K562 (cell line): ENCODE data around the gene CPPED1. TPM values are rescaled to one million over a fixed set of nuclear protein-coding genes. Genes with fewer than 3 reads are reported as not detected.

ENCODE experiments used
- CBFB ChIP-seq: sonication (generic); formaldehyde crosslinking; IDR thresholded peaks from 2 replicates; pipeline ENCODE4 v1.4.0; 2020; ENCODE audit warnings: mild to moderate bottlenecking, missing genetic modification reagents
- EWSR1 ChIP-seq: fragments of 450-650 bp; IDR thresholded peaks from 2 replicates; pipeline ENCODE4 v1.6.1; 2018; ENCODE audit warnings: borderline replicate concordance, mild to moderate bottlenecking, low read depth, moderate library complexity; ENCODE audit not compliant: partially characterized antibody
- GATAD2B ChIP-seq: fragments of 450-650 bp; IDR thresholded peaks from 2 replicates; pipeline ENCODE4 v1.6.1; 2017; ENCODE audit warnings: mild to moderate bottlenecking, borderline replicate concordance
- HDAC3 ChIP-seq: fragments of 450-650 bp; IDR thresholded peaks from 2 replicates; pipeline ENCODE4 v1.6.1; 2018; ENCODE audit warnings: borderline replicate concordance, mild to moderate bottlenecking, moderate library complexity; ENCODE audit not compliant: partially characterized antibody
- LEF1 ChIP-seq: fragments of 450-650 bp; IDR thresholded peaks from 2 replicates; pipeline ENCODE4 v1.6.1; 2016; ENCODE audit warnings: mild to moderate bottlenecking
- OTX1 ChIP-seq: fragments of 450-650 bp; formaldehyde crosslinking; IDR thresholded peaks from 2 replicates; pipeline ENCODE4 v1.4.0; 2022; ENCODE audit warnings: mild to moderate bottlenecking
- RBBP5 ChIP-seq: fragments of 200-600 bp; sonication (generic); IDR thresholded peaks from 2 replicates; pipeline ENCODE4 v1.6.1; 2012; ENCODE audit warnings: borderline replicate concordance, mild to moderate bottlenecking, low read length, control low read depth, inconsistent platforms; ENCODE audit not compliant: insufficient read depth, poor library complexity, severe bottlenecking
- SRSF7 ChIP-seq: fragments of 200-400 bp; formaldehyde crosslinking; optimal IDR thresholded peaks from 2 replicates; pipeline ENCODE3; 2017; ENCODE audit warnings: mild to moderate bottlenecking, low read depth, low read length
- STAG1 ChIP-seq: sonication (generic); formaldehyde crosslinking; IDR thresholded peaks from 2 replicates; pipeline ENCODE4 v1.5.0; 2020; ENCODE audit warnings: missing genetic modification reagents, borderline replicate concordance
- STAT5A ChIP-seq: IDR thresholded peaks from 2 replicates; pipeline ENCODE4 v1.6.1; 2012; ENCODE audit warnings: low read length, inconsistent platforms, borderline replicate concordance
- SUPT5H ChIP-seq: fragments of 450-650 bp; IDR thresholded peaks from 2 replicates; pipeline ENCODE4 v1.6.1; 2016
- ZNF57 ChIP-seq: fragments of 450-650 bp; formaldehyde crosslinking; IDR thresholded peaks from 2 replicates; pipeline ENCODE4 v1.4.0; 2020; ENCODE audit warnings: mild to moderate bottlenecking, moderate library complexity
- ZNF695 ChIP-seq: fragments of 450-650 bp; formaldehyde crosslinking; IDR thresholded peaks from 2 replicates; pipeline ENCODE4 v1.4.0; 2020; ENCODE audit warnings: mild to moderate bottlenecking, moderate library complexity
- polyA plus RNA-seq, 8 experiments: library from polyadenylated mRNA; depleted of rRNA in 4 of 8; stranded (reverse) in 5 of 8; unstranded in 3 of 8; fragments of >200 nt; fragmentation: Nextera tagmentation in 2 of 8; fragmentation: Illumina TruSeq in 1 of 8; extraction: Ambion mirVana in 2 of 8; extraction: Trizol in 1 of 8; gene quantifications; 2 replicates each; pipeline versions ENCODE4 v1.2.1 to v1.2.3, GENCODE V29; 2011 to 2014; ENCODE audit warnings: inconsistent platforms in 1 of 8, missing spikeins in 1 of 8
- total RNA-seq, 7 experiments: library from RNA; depleted of rRNA in 6 of 7; stranded (reverse); fragments of >200 nt in 6 of 7; fragmentation: Illumina TruSeq in 2 of 7; extraction: Trizol in 2 of 7; gene quantifications; 2 replicates each; pipeline versions ENCODE4 v1.2.1 to v1.2.3, GENCODE V29; 2011 to 2021; ENCODE audit warnings: low replicate concordance in 1 of 7
- TF ChIP-seq, protein P1 (sequence below), 3 experiments: fragments of 200-800 bp in 1 of 3; fragments of 250-450 bp in 1 of 3; fragments of 450-650 bp in 1 of 3; sonication (Bioruptor Pico) in 1 of 3; sonication (Bioruptor generic) in 1 of 3; formaldehyde crosslinking in 1 of 3; IDR thresholded peaks; 2 replicates each; pipeline versions ENCODE4 v1.6.1 to v1.8.0; 2016 to 2022; ENCODE audit warnings: mild to moderate bottlenecking in 2 of 3, missing genetic modification characterization in 2 of 3, missing compliant biosample characterization in 1 of 3, moderate library complexity in 1 of 3
- TF ChIP-seq, protein P2 (sequence below): IDR thresholded peaks from 3 replicates; pipeline ENCODE4 v1.6.1; 2011; ENCODE audit warnings: borderline replicate concordance, mild to moderate bottlenecking; ENCODE audit not compliant: insufficient read length, insufficient read depth
- TF ChIP-seq, protein P3 (sequence below), 2 experiments: fragments of 450-650 bp; conservative IDR thresholded peaks; 2 replicates each; pipeline ENCODE4 v1.6.1; 2017; ENCODE audit warnings: mild to moderate bottlenecking in 2 of 2, moderate library complexity in 2 of 2
- TF ChIP-seq, protein P4 (sequence below): fragments of 450-650 bp; IDR thresholded peaks from 2 replicates; pipeline ENCODE4 v1.6.1; 2016; ENCODE audit warnings: antibody characterized with exemption

CPPED1 gene
- total and polyA plus RNA-seq, 9 of the 15 experiments (the other 6 are each of a cell fraction or from before 2014, with no cell fraction given): 7.5 to 25.7 (median 16.9) TPM

DNA sequence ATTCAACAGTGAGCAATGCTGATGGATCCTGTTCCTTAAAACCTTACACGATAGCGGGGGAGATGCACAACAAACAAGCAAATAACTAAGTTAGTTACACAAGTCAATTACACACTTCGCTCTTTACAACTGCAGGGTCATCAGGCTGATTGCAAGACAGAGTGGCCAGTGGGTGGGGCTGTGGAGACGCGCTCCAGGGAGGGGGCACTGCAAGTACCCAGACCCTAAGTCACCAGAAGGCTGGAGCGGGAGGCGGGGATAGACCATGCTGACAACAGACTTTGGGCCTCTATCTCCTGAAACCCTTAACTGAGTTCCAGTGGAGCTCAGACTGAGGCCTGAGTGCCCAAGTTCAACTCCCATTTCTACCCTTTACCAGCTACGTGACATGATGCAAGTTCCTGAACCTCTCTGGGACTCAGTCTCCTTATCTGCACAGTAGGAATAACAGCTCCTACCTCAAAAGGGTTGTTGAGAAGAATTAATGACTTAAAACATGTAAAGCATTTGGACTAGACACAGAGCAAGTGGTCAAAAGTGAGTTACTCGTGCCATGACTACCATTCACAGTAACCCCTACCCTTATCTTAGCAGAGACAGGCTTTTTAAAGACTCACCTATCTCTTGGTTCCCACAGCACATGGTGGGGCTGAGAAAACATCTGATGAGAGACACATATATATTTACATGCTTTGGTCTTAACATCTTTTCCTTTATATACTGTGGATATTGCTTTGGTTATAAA lies 10.4 kb downstream of the CPPED1 start (continued):
- TF ChIP-seq, protein P1, sequence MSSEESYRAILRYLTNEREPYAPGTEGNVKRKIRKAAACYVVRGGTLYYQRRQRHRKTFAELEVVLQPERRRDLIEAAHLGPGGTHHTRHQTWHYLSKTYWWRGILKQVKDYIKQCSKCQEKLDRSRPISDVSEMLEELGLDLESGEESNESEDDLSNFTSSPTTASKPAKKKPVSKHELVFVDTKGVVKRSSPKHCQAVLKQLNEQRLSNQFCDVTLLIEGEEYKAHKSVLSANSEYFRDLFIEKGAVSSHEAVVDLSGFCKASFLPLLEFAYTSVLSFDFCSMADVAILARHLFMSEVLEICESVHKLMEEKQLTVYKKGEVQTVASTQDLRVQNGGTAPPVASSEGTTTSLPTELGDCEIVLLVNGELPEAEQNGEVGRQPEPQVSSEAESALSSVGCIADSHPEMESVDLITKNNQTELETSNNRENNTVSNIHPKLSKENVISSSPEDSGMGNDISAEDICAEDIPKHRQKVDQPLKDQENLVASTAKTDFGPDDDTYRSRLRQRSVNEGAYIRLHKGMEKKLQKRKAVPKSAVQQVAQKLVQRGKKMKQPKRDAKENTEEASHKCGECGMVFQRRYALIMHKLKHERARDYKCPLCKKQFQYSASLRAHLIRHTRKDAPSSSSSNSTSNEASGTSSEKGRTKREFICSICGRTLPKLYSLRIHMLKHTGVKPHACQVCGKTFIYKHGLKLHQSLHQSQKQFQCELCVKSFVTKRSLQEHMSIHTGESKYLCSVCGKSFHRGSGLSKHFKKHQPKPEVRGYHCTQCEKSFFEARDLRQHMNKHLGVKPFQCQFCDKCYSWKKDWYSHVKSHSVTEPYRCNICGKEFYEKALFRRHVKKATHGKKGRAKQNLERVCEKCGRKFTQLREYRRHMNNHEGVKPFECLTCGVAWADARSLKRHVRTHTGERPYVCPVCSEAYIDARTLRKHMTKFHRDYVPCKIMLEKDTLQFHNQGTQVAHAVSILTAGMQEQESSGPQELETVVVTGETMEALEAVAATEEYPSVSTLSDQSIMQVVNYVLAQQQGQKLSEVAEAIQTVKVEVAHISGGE (CRISPR knock-in tag; IDR thresholded peaks at IDR 0.05): peak in 1 of 3 experiments; percentile 58; a peak in 2 of 6 replicates
- TF ChIP-seq STAT5A: peak; percentile 80
- TF ChIP-seq, protein P2, sequence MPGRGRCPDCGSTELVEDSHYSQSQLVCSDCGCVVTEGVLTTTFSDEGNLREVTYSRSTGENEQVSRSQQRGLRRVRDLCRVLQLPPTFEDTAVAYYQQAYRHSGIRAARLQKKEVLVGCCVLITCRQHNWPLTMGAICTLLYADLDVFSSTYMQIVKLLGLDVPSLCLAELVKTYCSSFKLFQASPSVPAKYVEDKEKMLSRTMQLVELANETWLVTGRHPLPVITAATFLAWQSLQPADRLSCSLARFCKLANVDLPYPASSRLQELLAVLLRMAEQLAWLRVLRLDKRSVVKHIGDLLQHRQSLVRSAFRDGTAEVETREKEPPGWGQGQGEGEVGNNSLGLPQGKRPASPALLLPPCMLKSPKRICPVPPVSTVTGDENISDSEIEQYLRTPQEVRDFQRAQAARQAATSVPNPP: no peak
- peak; percentile 60 for TF ChIP-seq HDAC3
- no peak for TF ChIP-seq SUPT5H
- TF ChIP-seq, protein P3, sequence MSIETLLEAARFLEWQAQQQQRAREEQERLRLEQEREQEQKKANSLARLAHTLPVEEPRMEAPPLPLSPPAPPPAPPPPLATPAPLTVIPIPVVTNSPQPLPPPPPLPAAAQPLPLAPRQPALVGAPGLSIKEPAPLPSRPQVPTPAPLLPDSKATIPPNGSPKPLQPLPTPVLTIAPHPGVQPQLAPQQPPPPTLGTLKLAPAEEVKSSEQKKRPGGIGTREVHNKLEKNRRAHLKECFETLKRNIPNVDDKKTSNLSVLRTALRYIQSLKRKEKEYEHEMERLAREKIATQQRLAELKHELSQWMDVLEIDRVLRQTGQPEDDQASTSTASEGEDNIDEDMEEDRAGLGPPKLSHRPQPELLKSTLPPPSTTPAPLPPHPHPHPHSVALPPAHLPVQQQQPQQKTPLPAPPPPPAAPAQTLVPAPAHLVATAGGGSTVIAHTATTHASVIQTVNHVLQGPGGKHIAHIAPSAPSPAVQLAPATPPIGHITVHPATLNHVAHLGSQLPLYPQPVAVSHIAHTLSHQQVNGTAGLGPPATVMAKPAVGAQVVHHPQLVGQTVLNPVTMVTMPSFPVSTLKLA (conservative IDR thresholded peaks at IDR 0.05): peak; percentile 58 to 64; a peak in 3 of 4 replicates
- TF ChIP-seq EWSR1: no peak
- TF ChIP-seq, protein P4, sequence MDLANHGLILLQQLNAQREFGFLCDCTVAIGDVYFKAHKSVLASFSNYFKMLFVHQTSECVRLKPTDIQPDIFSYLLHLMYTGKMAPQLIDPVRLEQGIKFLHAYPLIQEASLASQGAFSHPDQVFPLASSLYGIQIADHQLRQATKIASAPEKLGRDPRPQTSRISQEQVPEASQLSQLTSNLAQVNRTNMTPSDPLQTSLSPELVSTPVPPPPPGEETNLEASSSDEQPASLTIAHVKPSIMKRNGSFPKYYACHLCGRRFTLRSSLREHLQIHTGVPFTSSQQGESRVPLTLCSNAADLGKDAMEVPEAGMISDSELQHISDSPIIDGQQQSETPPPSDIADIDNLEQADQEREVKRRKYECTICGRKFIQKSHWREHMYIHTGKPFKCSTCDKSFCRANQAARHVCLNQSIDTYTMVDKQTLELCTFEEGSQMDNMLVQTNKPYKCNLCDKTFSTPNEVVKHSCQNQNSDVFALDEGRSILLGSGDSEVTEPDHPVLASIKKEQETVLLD: no peak
- 0 out of 2 replicates have a peak, but pooled peaks have one; percentile 24 for TF ChIP-seq GATAD2B
- no peak for TF ChIP-seq SRSF7
- no peak for TF ChIP-seq OTX1 (CRISPR knock-in tag)
- 0 out of 2 replicates have a peak, but pooled peaks have one; percentile 42 for TF ChIP-seq LEF1
- peak; percentile 32 for TF ChIP-seq RBBP5
- no peak for TF ChIP-seq ZNF57 (CRISPR knock-in tag)
- no peak for TF ChIP-seq STAG1 (CRISPR knock-in tag)
- no peak for TF ChIP-seq CBFB (CRISPR knock-in tag)
- TF ChIP-seq ZNF695: no peak
